B cell (primary cell): Measurements from ENCODE around the gene SLC2A6. TPM values are rescaled to one million over a fixed set of nuclear protein-coding genes. Genes with fewer than 3 reads are reported as not detected.

Source experiments
- ATAC-seq: fragments of 200-7000 bp; cut with Tn5 transposase; one replicate; pipeline ENCODE4 v1.10.0; 2021; ENCODE audit warnings: low read depth, mild to moderate bottlenecking, moderate number of reproducible peaks, moderate library complexity
- CTCF ChIA-PET: fragments of 350-600 bp; sonication (Branson Sonifier 250); formaldehyde crosslinking; loops from one replicate; lab custom pipeline; 2021; ENCODE audit warnings: antibody characterized with exemption, inconsistent platforms; lab: Charles Lee
- POLR2A ChIA-PET: fragments of 350-600 bp; sonication (Branson Sonifier 250); formaldehyde crosslinking; loops from one replicate; lab custom pipeline; 2021; ENCODE audit warnings: antibody characterized with exemption; lab: Charles Lee
- DNase-seq: peaks from one replicate; pipeline ENCODE4 v3.0.0; 2013
- H2AFZ ChIP-seq: 2 replicates; pipeline ENCODE4 v1.6.1; 2012; ENCODE audit warnings: mild to moderate bottlenecking, low read depth, low read length; ENCODE audit not compliant: insufficient read depth, poor library complexity, severe bottlenecking
- H3K27ac ChIP-seq, 2 donors: 1 replicate in 1 of 2; 2 replicates in 1 of 2; pipeline ENCODE4 v1.5.1; 2012 to 2013; ENCODE audit warnings: low read length in 2 of 2, mild to moderate bottlenecking in 2 of 2, moderate library complexity in 1 of 2
- H3K27me3 ChIP-seq, 4 experiments: fragments of 200-600 bp in 1 of 4; sonication (generic) in 1 of 4; replicated peaks in 1 of 4; 1 replicate in 2 of 4; 2 replicates in 2 of 4; pipeline versions ENCODE4 v1.6.1 to v1.7.0; 2013 to 2016; ENCODE audit warnings: low read length in 3 of 4, mild to moderate bottlenecking in 2 of 4, mixed read lengths in 1 of 4, moderate library complexity in 1 of 4; ENCODE audit not compliant: insufficient read depth in 4 of 4, control insufficient read depth in 3 of 4; ENCODE audit errors: control extremely low read depth in 1 of 4
- H3K36me3 ChIP-seq, 2 experiments: replicated peaks in 1 of 2; 1 replicate in 1 of 2; 2 replicates in 1 of 2; pipeline versions ENCODE4 v1.6.1 to v1.7.1; 2013; ENCODE audit warnings: low read length in 1 of 2; ENCODE audit not compliant: insufficient read depth in 2 of 2, control insufficient read depth in 1 of 2; ENCODE audit errors: control extremely low read depth in 1 of 2, extremely low read depth in 1 of 2
- H3K4me1 ChIP-seq, 2 donors: fragments of 200-600 bp in 1 of 2; sonication (generic) in 1 of 2; 1 replicate in 1 of 2; 2 replicates in 1 of 2; pipeline versions ENCODE4 v1.5.1 to v1.6.1; 2013 to 2017; ENCODE audit warnings: low read length in 2 of 2; ENCODE audit not compliant: control insufficient read depth in 2 of 2, insufficient read depth in 2 of 2
- H3K4me2 ChIP-seq: replicated peaks from 2 replicates; pipeline ENCODE3; 2012; ENCODE audit warnings: mild to moderate bottlenecking, low read depth, low read length; ENCODE audit not compliant: poor library complexity, severe bottlenecking
- H3K4me3 ChIP-seq, 5 experiments: fragments of 200-600 bp in 1 of 5; sonication (generic) in 1 of 5; 1 replicate in 3 of 5; 2 replicates in 2 of 5; pipeline versions ENCODE4 v1.5.1 to v1.7.0; 2011 to 2016; ENCODE audit warnings: low read length in 4 of 5, mild to moderate bottlenecking in 4 of 5, low read depth in 2 of 5, control low read depth in 1 of 5, moderate library complexity in 1 of 5; ENCODE audit not compliant: insufficient read depth in 1 of 5; ENCODE audit errors: control extremely low read depth in 1 of 5, extremely low read depth in 1 of 5
- H3K79me2 ChIP-seq: fragments of 200-600 bp; sonication (generic); one replicate; pipeline ENCODE4 v1.6.0; 2016; ENCODE audit warnings: low read length; ENCODE audit not compliant: control insufficient read depth, insufficient read depth
- H3K9ac ChIP-seq: fragments of 200-600 bp; sonication (generic); 2 replicates; pipeline ENCODE4 v1.6.1; 2017; ENCODE audit warnings: mild to moderate bottlenecking, low read length, moderate library complexity
- H3K9me3 ChIP-seq, 3 donors: one replicate each; pipeline versions ENCODE4 v1.6.1 to v1.7.1; 2013; ENCODE audit warnings: low read length in 2 of 3; ENCODE audit not compliant: control insufficient read depth in 2 of 3, insufficient read depth in 1 of 3; ENCODE audit errors: control extremely low read depth in 1 of 3
- H4K20me1 ChIP-seq: 2 replicates; pipeline ENCODE4 v1.6.0; 2012; ENCODE audit warnings: mild to moderate bottlenecking, low read length; ENCODE audit not compliant: insufficient read depth, control insufficient read depth, poor library complexity, severe bottlenecking
- H3K27ac Mint-ChIP-seq: one replicate; pipeline ENCODE4 v1.8.0; 2021; ENCODE audit warnings: mixed read lengths
- H3K27me3 Mint-ChIP-seq: one replicate; pipeline ENCODE4 v1.8.0; 2021; ENCODE audit warnings: mixed read lengths
- H3K4me1 Mint-ChIP-seq: one replicate; pipeline ENCODE4 v1.8.0; 2021; ENCODE audit warnings: mixed read lengths
- H3K4me3 Mint-ChIP-seq: one replicate; pipeline ENCODE4 v1.8.0; 2021; ENCODE audit warnings: mixed read lengths
- H3K9me3 Mint-ChIP-seq: one replicate; pipeline ENCODE4 v1.8.0; 2022; ENCODE audit warnings: mixed read lengths; ENCODE audit not compliant: insufficient read depth
- EZH2 ChIP-seq: IDR thresholded peaks from 2 replicates; pipeline ENCODE4 v1.6.1; 2012; ENCODE audit warnings: borderline replicate concordance, low read depth, mild to moderate bottlenecking, moderate library complexity, low read length; ENCODE audit not compliant: insufficient read depth, poor library complexity, severe bottlenecking
- WGBS: methylation state at CpG from one replicate; pipeline ENCODE4 v1.1.5; 2013; ENCODE audit warnings: missing lambda C conversion rate; ENCODE audit not compliant: insufficient coverage; 5-methylcytosine and 5-hydroxymethylcytosine counted together
- intact Hi-C: fragments of 100-400 bp; cut with micrococcal nuclease; formaldehyde crosslinking; loops from one replicate; pipeline ENCODE4 v1.10.0; 2022
- polyA plus RNA-seq: library from polyadenylated mRNA; depleted of rRNA; stranded (reverse); fragments of >200 nt; gene quantifications from 2 replicates; pipeline ENCODE4 v1.2.3, GENCODE V29; 2012
- total RNA-seq, 2 donors: library from RNA; stranded (reverse); fragments of 120-200 nt in 1 of 2; gene quantifications; 1 replicate in 1 of 2; 2 replicates in 1 of 2; pipeline versions ENCODE4 v1.2.3 to v1.2.4, GENCODE V29; 2013 to 2022
- TF ChIP-seq, protein P1 (sequence below): fragments of 200-600 bp; IDR thresholded peaks from one replicate; pipeline ENCODE4 v1.8.0; 2022; ENCODE audit warnings: antibody characterized with exemption, mild to moderate bottlenecking

Gene SLC2A6
- total and polyA plus RNA-seq, 2 donors (not counting 1 experiment from before 2014, with no cell fraction given): 51.8 to 108 TPM

DNA sequence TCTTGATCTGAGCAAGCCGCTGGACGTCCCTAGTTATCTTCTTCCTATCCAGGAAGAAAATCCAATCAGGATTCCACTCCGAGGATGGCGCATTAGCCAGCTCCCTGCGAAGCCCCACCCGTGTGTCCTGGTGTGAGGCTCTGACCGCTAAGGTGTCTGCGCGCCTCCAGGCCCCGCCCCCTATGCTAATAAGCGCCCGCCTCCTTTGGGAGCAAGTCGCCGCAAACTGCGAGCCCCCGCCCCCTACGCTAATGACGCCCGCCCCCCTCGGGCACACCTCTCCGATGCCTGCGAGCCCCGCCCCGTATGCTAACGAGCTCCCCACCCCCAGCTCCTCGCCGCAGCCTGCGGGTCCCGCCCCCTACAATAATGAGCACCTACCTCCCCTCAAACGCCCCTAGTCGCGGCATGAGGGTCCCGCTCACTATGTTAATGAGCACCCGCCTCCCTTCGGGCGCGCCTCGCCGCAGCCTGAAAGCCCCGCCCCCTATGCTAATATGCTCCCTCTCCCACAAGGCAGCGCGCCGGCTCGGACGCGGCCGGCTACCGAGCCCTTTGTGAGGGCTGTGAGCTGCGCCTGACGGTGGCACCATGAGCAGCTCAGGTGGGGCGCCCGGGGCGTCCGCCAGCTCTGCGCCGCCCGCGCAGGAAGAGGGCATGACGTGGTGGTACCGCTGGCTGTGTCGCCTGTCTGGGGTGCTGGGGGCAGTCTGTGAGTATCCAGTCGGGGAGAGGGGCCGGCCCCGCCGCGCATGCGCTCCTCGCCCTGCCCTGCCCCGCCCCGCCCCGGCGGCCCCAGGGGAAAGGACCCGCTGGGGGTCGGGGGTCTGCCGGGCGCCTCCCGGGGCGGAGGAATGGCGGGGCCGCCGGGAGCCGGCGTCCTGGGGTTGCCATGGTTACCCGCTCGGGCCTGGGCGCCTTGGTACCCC is 19.2 kb downstream of the SLC2A6 start, which contains the start of gene CACFD1:
TSS of gene CACFD1 (plus strand) at position 503 of the 929 bp plus-strand sequence. CDS start at position 592, 89 bp downstream.
- under 1% methylated on average over 76 of the region's 86 CpGs for WGBS
- peak; percentile 74 for ATAC-seq

More for the DNA sequence above, 19.2 kb downstream of the SLC2A6 start, which contains the start of gene CACFD1:
- Mint-ChIP-seq H3K4me3 (peak within 1 kb of the TSS; percentile 94), H3K27me3 (no peaks in the 10 kb centered on the region), H3K27ac (peak within 1 kb of the TSS; percentile 99), H3K4me1 (peaks cover 23% of the 10 kb centered on the region), H3K9me3 (no peaks in the 10 kb centered on the region)
- DNase-seq: peak; percentile 97
- ChIA-PET POLR2A (interaction anchor here (0.5 to 2.8 kb wide), 10 partner anchors 17 to 496 kb away, joined by 3 to 28 read pairs (median 4); partner anchors contain the start of genes MED22, REXO4, RPL7A and SLC2A6), CTCF (interaction anchor here (1.0 to 2.2 kb wide), 7 partner anchors 20 to 274 kb away, joined by 3 to 6 read pairs (median 4); no protein-coding TSS in a partner anchor)
- peaks cover 9% of the 10 kb centered on the region for H4K20me1 ChIP-seq
- no peaks in the 10 kb centered on the region for H3K27me3 ChIP-seq
- peak within 1 kb of the TSS; percentile 31 to 86 (median 79) for H3K4me3 ChIP-seq
- peaks cover 13% of the 10 kb centered on the region for H3K79me2 ChIP-seq
- peak within 1 kb of the TSS; percentile 80 for H2AFZ ChIP-seq
- H3K27ac ChIP-seq: peak within 1 kb of the TSS; percentile 83 to 98
- H3K36me3 ChIP-seq: peaks cover 0 to 3% of the 10 kb centered on the region in 2 experiments
- no peaks in the 10 kb centered on the region for H3K9me3 ChIP-seq
- intact Hi-C loops: loop anchor here (1.0 to 2.0 kb wide), 8 partner anchors 18 to 123 kb away; partner anchors contain the start of genes MED22, REXO4, RPL7A and SLC2A6
- no peak for TF ChIP-seq EZH2
- TF ChIP-seq, protein P1, sequence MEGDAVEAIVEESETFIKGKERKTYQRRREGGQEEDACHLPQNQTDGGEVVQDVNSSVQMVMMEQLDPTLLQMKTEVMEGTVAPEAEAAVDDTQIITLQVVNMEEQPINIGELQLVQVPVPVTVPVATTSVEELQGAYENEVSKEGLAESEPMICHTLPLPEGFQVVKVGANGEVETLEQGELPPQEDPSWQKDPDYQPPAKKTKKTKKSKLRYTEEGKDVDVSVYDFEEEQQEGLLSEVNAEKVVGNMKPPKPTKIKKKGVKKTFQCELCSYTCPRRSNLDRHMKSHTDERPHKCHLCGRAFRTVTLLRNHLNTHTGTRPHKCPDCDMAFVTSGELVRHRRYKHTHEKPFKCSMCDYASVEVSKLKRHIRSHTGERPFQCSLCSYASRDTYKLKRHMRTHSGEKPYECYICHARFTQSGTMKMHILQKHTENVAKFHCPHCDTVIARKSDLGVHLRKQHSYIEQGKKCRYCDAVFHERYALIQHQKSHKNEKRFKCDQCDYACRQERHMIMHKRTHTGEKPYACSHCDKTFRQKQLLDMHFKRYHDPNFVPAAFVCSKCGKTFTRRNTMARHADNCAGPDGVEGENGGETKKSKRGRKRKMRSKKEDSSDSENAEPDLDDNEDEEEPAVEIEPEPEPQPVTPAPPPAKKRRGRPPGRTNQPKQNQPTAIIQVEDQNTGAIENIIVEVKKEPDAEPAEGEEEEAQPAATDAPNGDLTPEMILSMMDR: no peak
- H3K4me1 ChIP-seq: peaks cover 13 to 35% of the 10 kb centered on the region in 2 donors
- peak within 1 kb of the TSS; percentile 98 for H3K9ac ChIP-seq
- peak within 1 kb of the TSS; percentile 85 for H3K4me2 ChIP-seq
